GM19463 (cell line): Measurements from ENCODE around the gene RIN3.
A peak's percentile ranks its signal among the peaks of the same experiment; 100 is the strongest.
"Not testable (repeated sequence)": the region's sequence is repeated elsewhere in the genome, so short reads cannot be mapped to it uniquely, and the experiment has no call there.

Experiments used
- ATAC-seq: cut with Tn5 transposase; IDR thresholded peaks from one replicate; pipeline ENCODE4 v1.9.1; 2021; ENCODE audit warnings: mild to moderate bottlenecking, moderate library complexity; ENCODE audit not compliant: unreplicated experiment

RIN3 gene

GRCh38 chr14:92706386-92706785 is 192.8 kb downstream of the RIN3 start:
- ATAC-seq: no peak

GRCh38 chr14:92709340-92710000 is 195.9 kb downstream of the RIN3 start:
- no peak for ATAC-seq

- no peak for ATAC-seq
Measured at GRCh38 chr14:92710001-92710341, 196.4 kb downstream of the RIN3 start.

- ATAC-seq: no peak
Measured at GRCh38 chr14:92711976-92712653, 198.5 kb downstream of the RIN3 start.

GRCh38 chr14:92712654-92713051 is 199.1 kb downstream of the RIN3 start:
- ATAC-seq: no peak

- not testable (repeated sequence) for ATAC-seq
Measured at GRCh38 chr14:92714739-92715307, 201.2 kb downstream of the RIN3 start.

- ATAC-seq: no peak
Measured at GRCh38 chr14:92716131-92716530, 202.6 kb downstream of the RIN3 start.

GRCh38 chr14:92717571-92718042 is 204.0 kb downstream of the RIN3 start:
- ATAC-seq: no peak

- no peak for ATAC-seq
Measured at GRCh38 chr14:92718664-92719063, 205.1 kb downstream of the RIN3 start.

GRCh38 chr14:92719421-92719820 is 205.8 kb downstream of the RIN3 start:
- ATAC-seq: no peak

GRCh38 chr14:92719890-92720323 is 206.3 kb downstream of the RIN3 start:
- no peak for ATAC-seq

- no peak for ATAC-seq
Measured at GRCh38 chr14:92724516-92725340, 211.1 kb downstream of the RIN3 start.

- no peak for ATAC-seq
Measured at GRCh38 chr14:92726135-92726932, 212.8 kb downstream of the RIN3 start.

GRCh38 chr14:92726933-92727262 is 213.3 kb downstream of the RIN3 start:
- ATAC-seq: no peak

GRCh38 chr14:92728759-92729364 is 215.3 kb downstream of the RIN3 start:
- ATAC-seq: peak; percentile 59

- peak; percentile 85 for ATAC-seq
Measured at GRCh38 chr14:92729634-92730358, 216.2 kb downstream of the RIN3 start.

- no peak for ATAC-seq
Measured at GRCh38 chr14:92731622-92732115, 218.1 kb downstream of the RIN3 start.

GRCh38 chr14:92733007-92733406 is 219.4 kb downstream of the RIN3 start:
- no peak for ATAC-seq

GRCh38 chr14:92734618-92735017 is 221.0 kb downstream of the RIN3 start:
- ATAC-seq: no peak
